GM19468 (cell line): ENCODE results near the gene NEURL1B.

Experiments used
- ATAC-seq: cut with Tn5 transposase; IDR thresholded peaks from one replicate; pipeline ENCODE4 v1.9.1; 2021; ENCODE audit warnings: mild to moderate bottlenecking, moderate library complexity, moderate number of reproducible peaks; ENCODE audit not compliant: unreplicated experiment; ENCODE audit errors: extremely low read depth

NEURL1B gene

GRCh38 chr5:172607213-172607793, 33.8 kb upstream of the NEURL1B start:
- no peak for ATAC-seq

- no peak for ATAC-seq
These were observed 32.3 kb upstream of the NEURL1B start for GRCh38 chr5:172608773-172609172.

- no peak for ATAC-seq
These were observed 30.4 kb upstream of the NEURL1B start for GRCh38 chr5:172610643-172611042.

GRCh38 chr5:172611913-172612312, 29.1 kb upstream of the NEURL1B start:
- no peak for ATAC-seq

GRCh38 chr5:172612771-172613170, 28.3 kb upstream of the NEURL1B start:
- no peak for ATAC-seq

- no peak for ATAC-seq
These were observed 24.9 kb upstream of the NEURL1B start for GRCh38 chr5:172616136-172616535.

GRCh38 chr5:172616730-172617129, 24.3 kb upstream of the NEURL1B start:
- no peak for ATAC-seq

GRCh38 chr5:172617817-172618216, 23.2 kb upstream of the NEURL1B start:
- no peak for ATAC-seq

- ATAC-seq, result no peak
These were observed 22.3 kb upstream of the NEURL1B start for GRCh38 chr5:172618574-172619365.

- ATAC-seq, result no peak
These were observed 20.6 kb upstream of the NEURL1B start for GRCh38 chr5:172620506-172620905.

GRCh38 chr5:172622091-172623046, 18.7 kb upstream of the NEURL1B start:
- no peak for ATAC-seq

GRCh38 chr5:172623313-172623980, 17.6 kb upstream of the NEURL1B start:
- no peak for ATAC-seq

- no peak for ATAC-seq
These were observed 16.7 kb upstream of the NEURL1B start for GRCh38 chr5:172624083-172624995.

- ATAC-seq, result no peak
These were observed 15.8 kb upstream of the NEURL1B start for GRCh38 chr5:172624996-172625964.

GRCh38 chr5:172626031-172626581, 15.0 kb upstream of the NEURL1B start:
- ATAC-seq, result no peak

- no peak for ATAC-seq
These were observed 11.0 kb upstream of the NEURL1B start for GRCh38 chr5:172630082-172630481.

- no peak for ATAC-seq
These were observed 10.6 kb upstream of the NEURL1B start for GRCh38 chr5:172630482-172630881.

- no peak for ATAC-seq
These were observed 10.1 kb upstream of the NEURL1B start for GRCh38 chr5:172630986-172631385.
